HT-29 (cell line): ENCODE measurements around the gene NMD3. TPM values are rescaled to one million over a fixed set of nuclear protein-coding genes. Genes with fewer than 3 reads are reported as not detected.
"Not testable (repeated sequence)": the region's sequence is repeated elsewhere in the genome, so short reads cannot be mapped to it uniquely, and the experiment has no call there.

Experiments used
- DNase-seq: peaks from one replicate; pipeline ENCODE4 v3.0.0-alpha.2; 2015; ENCODE audit warnings: low spot score
- small RNA-seq: library from RNA; depleted of rRNA; stranded (forward); fragments of <200 nt; gene quantifications from one replicate; pipeline ENCODE3, GENCODE V24; 2014
- total RNA-seq: library from RNA; depleted of rRNA; stranded (reverse); fragments of >200 nt; shearing (Covaris generic); gene quantifications from 2 replicates; pipeline ENCODE4 v1.2.3, GENCODE V29; 2014; rRNA removed

The NMD3 gene
- total RNA-seq, 1 experiment from 2014 or later, result 29.3 TPM

DNA sequence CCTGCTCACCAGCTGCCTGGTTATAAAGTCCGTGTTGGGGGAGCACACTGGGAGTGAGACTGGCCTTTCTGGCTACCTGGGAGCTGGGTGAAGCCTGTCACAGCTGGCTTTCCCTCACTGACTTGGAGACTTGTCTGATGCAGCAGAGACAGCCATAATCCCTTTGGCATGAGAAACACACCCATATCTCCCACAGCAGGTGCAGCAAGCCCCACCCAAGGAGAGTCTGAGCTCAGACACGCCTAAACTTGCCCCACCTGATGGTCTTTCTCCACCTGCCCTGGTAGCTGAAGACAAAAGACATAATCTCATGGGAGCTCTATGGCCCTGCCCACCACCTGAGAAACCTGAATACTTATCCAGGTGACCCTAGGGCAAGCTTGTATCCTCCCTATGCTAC is 54.8 kb downstream of the NMD3 start:
- DNase-seq, result peak; percentile 37

GRCh38 chr3:161282387-161282786 is 61.3 kb downstream of the NMD3 start:
- DNase-seq, result not testable (repeated sequence)

DNA sequence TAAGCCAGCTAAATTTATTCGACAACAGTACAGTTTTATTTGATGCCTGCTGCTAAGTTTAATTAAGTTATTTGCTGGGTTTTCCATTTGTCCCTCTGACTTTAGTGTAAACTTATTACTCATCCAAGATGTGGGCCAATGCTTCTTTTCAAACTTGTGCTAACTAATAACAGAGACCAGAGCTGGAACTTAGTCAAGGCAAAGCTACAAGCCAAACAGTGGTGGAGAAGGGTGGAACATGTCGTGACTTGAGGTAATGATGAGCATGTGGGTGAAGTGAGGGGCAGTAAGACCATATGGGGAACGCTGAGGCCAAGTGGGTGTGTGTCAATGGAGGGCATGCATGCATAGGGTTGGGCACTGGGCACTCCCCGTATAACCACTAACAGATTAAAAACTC is 63.9 kb downstream of the NMD3 start:
- DNase-seq, result no peak

DNA sequence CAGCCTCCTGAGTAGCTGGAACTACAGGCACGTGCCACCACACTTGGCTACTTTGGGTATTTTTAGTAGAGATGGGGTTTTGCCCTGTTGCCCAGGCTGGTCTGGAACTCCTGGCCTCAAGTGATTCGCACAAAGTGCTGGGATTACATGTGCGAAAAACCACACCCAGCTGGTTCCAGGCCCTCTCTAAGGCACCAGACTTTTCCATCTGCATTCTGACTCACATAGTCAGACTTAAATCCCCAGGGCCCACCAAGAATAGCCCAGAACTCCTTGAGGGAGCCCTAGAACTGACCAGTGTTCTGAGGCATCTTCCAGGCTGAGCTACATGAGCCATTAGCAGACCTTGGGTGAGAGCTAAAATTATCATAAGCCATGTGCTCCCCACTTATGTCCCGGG is 68.1 kb downstream of the NMD3 start:
- no peak for DNase-seq

GRCh38 chr3:161291191-161291901 is 70.2 kb downstream of the NMD3 start:
- DNase-seq, result peak; percentile 68

DNA sequence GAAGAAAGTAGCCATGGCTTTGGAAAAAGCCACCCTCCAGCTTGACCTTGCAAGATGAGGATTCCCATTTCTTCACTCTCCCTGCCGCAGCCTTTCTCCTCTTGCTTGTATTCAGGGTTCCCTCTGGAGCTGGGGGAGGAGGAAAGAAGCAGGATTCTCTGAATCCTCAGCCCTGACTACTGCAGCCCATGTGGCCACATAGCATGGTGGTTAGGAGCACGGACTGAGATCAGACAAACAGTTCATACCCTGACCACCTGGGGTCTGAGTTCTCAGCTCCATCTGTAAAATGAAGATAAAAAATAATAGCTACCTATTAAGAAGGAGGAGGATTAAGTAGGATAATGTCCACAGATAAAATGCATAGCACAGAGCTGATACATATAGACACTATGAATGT is 72.3 kb downstream of the NMD3 start:
- no peak for DNase-seq

DNA sequence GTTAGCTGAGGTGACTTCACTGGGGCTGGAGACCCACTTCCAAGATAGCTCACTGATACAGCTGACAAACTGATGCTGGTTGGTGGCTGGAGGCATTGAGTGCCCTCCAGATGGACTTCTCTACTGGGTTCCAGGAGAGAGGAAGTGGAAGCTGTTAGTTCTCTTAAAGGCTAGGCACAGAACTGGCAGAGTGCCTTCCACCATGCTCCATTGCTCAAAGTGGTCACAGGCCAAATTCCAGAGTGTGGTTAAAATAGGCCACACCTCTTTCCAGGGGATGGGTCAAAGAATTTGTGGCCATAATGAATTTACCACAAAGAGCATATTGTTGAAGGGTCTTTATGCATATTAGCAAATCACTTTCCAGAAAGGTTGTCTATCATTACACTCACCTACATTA is 74.2 kb downstream of the NMD3 start:
- no peak for DNase-seq

- no peak for DNase-seq
These were observed 75.7 kb downstream of the NMD3 start for GRCh38 chr3:161296814-161297213.

Small RNAs within 50 kb of the gene (small RNA-seq; reads per million reads assigned to genes)
- not detected for gene AC108738.1

Other genes starting within 250 kb of the NMD3 start
- not detected in 2 replicates for gene B3GALNT1, start 116.0 kb upstream of the NMD3 start, total RNA-seq
- 0.33 and 0.52 TPM in 2 replicates for gene SPTSSB, start 150.2 kb downstream of the NMD3 start, total RNA-seq